Neuronal stem cell (in vitro differentiated cells): ENCODE data around the gene AADACL4.
"Not testable (repeated sequence)": the region's sequence is repeated elsewhere in the genome, so short reads cannot be mapped to it uniquely, and the experiment has no call there.

Source experiments
- DNase-seq: peaks from one replicate; pipeline ENCODE4 v3.0.0-alpha.2; 2013; ENCODE audit warnings: low spot score
- H2AFZ ChIP-seq: one replicate; pipeline ENCODE4 v1.6.1; 2013; ENCODE audit warnings: mild to moderate bottlenecking, low read length, inconsistent platforms
- H2AK5ac ChIP-seq: 2 replicates; pipeline ENCODE4 v1.6.1; 2013; ENCODE audit warnings: low read depth, mild to moderate bottlenecking, inconsistent platforms, low read length, moderate library complexity, mixed read lengths
- H2BK120ac ChIP-seq: 2 replicates; pipeline ENCODE4 v1.6.1; 2013; ENCODE audit warnings: low read depth, mild to moderate bottlenecking, inconsistent platforms, low read length, moderate library complexity, mixed read lengths
- H2BK12ac ChIP-seq: one replicate; pipeline ENCODE4 v1.6.1; 2013; ENCODE audit warnings: low read length, inconsistent platforms
- H2BK15ac ChIP-seq: 2 replicates; pipeline ENCODE4 v1.6.1; 2013; ENCODE audit warnings: mild to moderate bottlenecking, low read length, inconsistent platforms, mixed read lengths
- H2BK5ac ChIP-seq: one replicate; pipeline ENCODE4 v1.6.1; 2013; ENCODE audit warnings: inconsistent platforms, mild to moderate bottlenecking, low read length, moderate library complexity
- H3K14ac ChIP-seq: one replicate; pipeline ENCODE4 v1.6.1; 2013; ENCODE audit warnings: low read length, inconsistent platforms
- H3K18ac ChIP-seq: 2 replicates; pipeline ENCODE4 v1.6.1; 2013; ENCODE audit warnings: low read length, inconsistent platforms
- H3K23ac ChIP-seq: 2 replicates; pipeline ENCODE4 v1.6.1; 2013; ENCODE audit warnings: low read depth, mild to moderate bottlenecking, mixed read lengths, low read length, inconsistent platforms; ENCODE audit not compliant: poor library complexity
- H3K27ac ChIP-seq: replicated peaks from 3 replicates; pipeline ENCODE4 v1.5.1; 2013; ENCODE audit warnings: low read length, inconsistent platforms
- H3K27me3 ChIP-seq, 3 experiments: 2 replicates each; pipeline ENCODE4 v1.6.1; 2013; ENCODE audit warnings: low read length in 3 of 3, mild to moderate bottlenecking in 2 of 3, inconsistent platforms in 1 of 3, low read depth in 1 of 3, mixed read lengths in 1 of 3, moderate library complexity in 1 of 3; ENCODE audit not compliant: control insufficient read depth in 3 of 3, insufficient read depth in 3 of 3
- H3K36me3 ChIP-seq, 2 donors: replicated peaks in 1 of 2; 2 replicates each; pipeline ENCODE4 v1.6.1; 2013; ENCODE audit warnings: low read length in 2 of 2; ENCODE audit not compliant: control insufficient read depth in 2 of 2, insufficient read depth in 2 of 2
- H3K4ac ChIP-seq: 2 replicates; pipeline ENCODE4 v1.6.1; 2013; ENCODE audit warnings: inconsistent platforms, mild to moderate bottlenecking, low read length, moderate library complexity
- H3K4me1 ChIP-seq, 2 donors: 1 replicate in 1 of 2; 2 replicates in 1 of 2; pipeline ENCODE4 v1.6.1; 2013; ENCODE audit warnings: low read length in 2 of 2, low read depth in 1 of 2; ENCODE audit not compliant: control insufficient read depth in 2 of 2, insufficient read depth in 1 of 2
- H3K4me2 ChIP-seq: one replicate; pipeline ENCODE4 v1.6.1; 2013; ENCODE audit warnings: mild to moderate bottlenecking, low read length, inconsistent platforms; ENCODE audit not compliant: insufficient read depth, poor library complexity, severe bottlenecking
- H3K4me3 ChIP-seq, 2 donors: 2 replicates each; pipeline ENCODE4 v1.5.1; 2013; ENCODE audit warnings: low read length in 2 of 2, mild to moderate bottlenecking in 2 of 2, inconsistent platforms in 1 of 2, moderate library complexity in 1 of 2
- H3K79me1 ChIP-seq: one replicate; pipeline ENCODE4 v1.6.1; 2013; ENCODE audit warnings: low read depth, mild to moderate bottlenecking, inconsistent platforms, low read length, moderate library complexity
- H3K9ac ChIP-seq: one replicate; pipeline ENCODE4 v1.6.1; 2013; ENCODE audit warnings: mild to moderate bottlenecking, low read depth, low read length, inconsistent platforms; ENCODE audit not compliant: poor library complexity
- H3K9me3 ChIP-seq, 2 donors: replicated peaks in 1 of 2; 2 replicates each; pipeline versions ENCODE3 to v1.6.1; 2013; ENCODE audit warnings: low read length in 2 of 2, mild to moderate bottlenecking in 2 of 2, inconsistent platforms in 1 of 2, low read depth in 1 of 2, mixed read lengths in 1 of 2, moderate library complexity in 1 of 2; ENCODE audit not compliant: control insufficient read depth in 2 of 2, insufficient read depth in 1 of 2
- H4K8ac ChIP-seq: one replicate; pipeline ENCODE4 v1.6.1; 2013; ENCODE audit warnings: low read depth, mild to moderate bottlenecking, inconsistent platforms, low read length, moderate library complexity
- H4K91ac ChIP-seq: one replicate; pipeline ENCODE4 v1.6.1; 2013; ENCODE audit warnings: low read length, low read depth, mild to moderate bottlenecking, inconsistent platforms; ENCODE audit not compliant: poor library complexity
- WGBS, 2 donors: extraction: QIAGEN DNeasy Blood & Tissue Kit; methylation state at CpG; one replicate each; pipeline ENCODE4 v1.1.7; 2013; ENCODE audit warnings: missing lambda C conversion rate in 2 of 2, mixed read lengths in 1 of 2; ENCODE audit not compliant: insufficient read length in 2 of 2, insufficient replicate concordance in 1 of 2; ENCODE audit errors: extremely low coverage in 2 of 2; 5-methylcytosine and 5-hydroxymethylcytosine counted together

Gene AADACL4

DNA sequence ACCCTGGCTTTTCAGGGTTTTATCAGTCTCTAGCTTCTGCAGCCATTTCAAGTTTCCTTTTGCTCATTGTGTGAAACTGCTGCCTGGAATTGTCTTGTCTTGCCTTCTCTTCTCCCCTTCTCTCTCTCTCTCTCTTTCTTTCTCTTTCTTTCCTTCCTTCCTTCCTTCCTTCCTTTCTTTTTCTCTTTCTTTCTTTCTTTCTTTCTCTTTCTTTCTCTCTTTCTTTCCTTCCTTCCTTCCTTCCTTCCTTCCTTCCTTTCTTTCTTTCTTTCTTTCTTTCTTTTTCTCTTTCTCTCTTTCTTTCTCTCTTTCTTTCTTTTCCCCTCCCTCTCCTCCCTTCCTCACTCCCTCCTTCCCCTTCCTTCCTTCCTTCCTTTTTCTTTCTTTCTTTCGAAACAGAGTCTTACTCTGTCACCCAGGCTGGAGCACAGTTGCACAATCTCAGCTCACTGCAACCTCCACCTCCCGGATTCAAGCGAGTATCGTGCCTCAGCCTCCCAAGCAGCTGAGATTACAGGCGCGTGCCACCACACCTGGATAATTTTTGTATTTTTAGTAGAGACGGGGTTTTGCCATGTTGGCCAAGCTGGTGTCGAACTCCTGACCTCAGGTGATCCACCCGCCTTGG is 14.1 kb downstream of the AADACL4 start:
- not testable (repeated sequence) for H3K23ac ChIP-seq, H3K18ac ChIP-seq, H3K4me3 ChIP-seq, H2BK120ac ChIP-seq, H3K79me1 ChIP-seq, H4K8ac ChIP-seq, H3K27ac ChIP-seq, H3K27me3 ChIP-seq, H3K14ac ChIP-seq, H3K36me3 ChIP-seq, H2AK5ac ChIP-seq, H2BK15ac ChIP-seq, H2BK5ac ChIP-seq, H3K9ac ChIP-seq, H4K91ac ChIP-seq, H3K9me3 ChIP-seq, H3K4ac ChIP-seq, H3K4me1 ChIP-seq, DNase-seq, H2AFZ ChIP-seq, H2BK12ac ChIP-seq, H3K4me2 ChIP-seq
- 100% methylated on average over 1 of the region's 9 CpGs; no CpG with 5 or more reads in 1 of the 2 donors for WGBS, 2 donors

DNA sequence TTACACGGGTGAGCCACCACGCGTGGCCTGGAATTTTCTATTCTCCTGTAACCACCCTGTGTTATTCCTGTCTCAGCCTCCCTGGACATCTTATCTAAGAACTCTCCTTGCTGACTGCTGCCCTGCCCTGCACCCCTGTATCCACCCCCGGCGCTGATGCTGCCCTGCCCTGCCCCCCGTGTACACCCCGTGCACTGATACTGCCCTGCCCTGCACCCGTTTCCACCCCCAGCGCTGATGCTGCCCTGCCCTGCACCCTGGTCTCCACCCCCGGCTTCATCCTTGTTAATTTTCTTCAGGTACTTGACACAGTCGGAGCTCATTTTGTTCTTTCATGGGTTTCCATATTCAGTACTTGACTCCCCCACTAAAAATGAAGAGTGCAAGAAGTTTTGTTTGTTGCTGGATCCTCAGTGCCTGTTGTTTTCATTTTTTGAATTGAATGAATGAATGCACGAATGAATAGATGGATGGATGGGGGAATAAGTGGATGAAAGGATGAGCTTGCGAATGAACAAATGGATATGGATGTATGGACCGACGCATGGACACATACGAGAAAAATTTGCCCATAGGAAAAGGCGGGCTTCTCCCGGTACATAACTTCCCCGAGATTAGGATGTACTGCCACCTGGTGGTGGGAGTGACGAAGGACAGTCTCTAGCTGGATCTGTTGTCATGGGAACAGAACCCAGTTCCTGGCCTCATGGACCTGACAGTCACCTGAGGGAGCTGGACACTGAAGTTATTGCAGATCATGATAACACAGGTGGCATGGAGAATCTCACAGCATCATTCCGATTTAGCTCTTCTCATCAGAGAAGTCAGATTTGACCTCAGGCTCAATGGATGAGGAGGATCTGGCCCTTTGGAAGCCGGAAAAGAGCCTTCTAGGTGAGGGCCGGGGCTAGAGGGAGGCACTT is 14.9 kb downstream of the AADACL4 start:
- no peak overlapping the region for H2BK12ac ChIP-seq
- no peak overlapping the region for H4K91ac ChIP-seq
- no peak overlapping the region for H2BK15ac ChIP-seq
- H3K23ac ChIP-seq: no peak overlapping the region
- no peak overlapping the region for H3K4me2 ChIP-seq
- H3K36me3 ChIP-seq: no peaks in the 10 kb centered on the region
- no peak overlapping the region for H3K4ac ChIP-seq
- WGBS, 2 donors: no CpG with 5 or more reads among the region's 23 CpGs
- H3K4me1 ChIP-seq: no peaks in the 10 kb centered on the region
- no peak overlapping the region for H3K14ac ChIP-seq
- no peaks in the 10 kb centered on the region for H3K79me1 ChIP-seq
- no peak overlapping the region for H2BK5ac ChIP-seq
- peak; percentile 82 for DNase-seq
- no peak overlapping the region for H3K27ac ChIP-seq
- no peak overlapping the region for H3K18ac ChIP-seq
- peak overlapping the region; percentile 27 for H2AFZ ChIP-seq
- H3K4me3 ChIP-seq: peak overlapping the region in 1 of 2 donors; percentile 26
- H4K8ac ChIP-seq: no peak overlapping the region
- H2AK5ac ChIP-seq: no peak overlapping the region
- H2BK120ac ChIP-seq: no peak overlapping the region
- no peaks in the 10 kb centered on the region for H3K9me3 ChIP-seq
- no peak overlapping the region for H3K9ac ChIP-seq
- no peaks in the 10 kb centered on the region for H3K27me3 ChIP-seq

- Histone ChIP-seq H2BK12ac (no peak overlapping the region), H2AFZ (no peak overlapping the region), H3K23ac (no peak overlapping the region), H3K9me3 (no peaks in the 10 kb centered on the region), H3K4ac (no peak overlapping the region), H3K4me1 (no peaks in the 10 kb centered on the region), H2AK5ac (no peak overlapping the region), H4K8ac (no peak overlapping the region), H2BK5ac (no peak overlapping the region), H3K9ac (no peak overlapping the region), H3K18ac (no peak overlapping the region), H3K79me1 (no peaks in the 10 kb centered on the region), H3K27me3 (no peaks in the 10 kb centered on the region), H3K27ac (no peak overlapping the region), H4K91ac (no peak overlapping the region), H3K4me3 (no peak overlapping the region), H2BK15ac (no peak overlapping the region), H3K36me3 (no peaks in the 10 kb centered on the region), H3K4me2 (no peak overlapping the region), H2BK120ac (no peak overlapping the region), H3K14ac (no peak overlapping the region)
- DNase-seq: no peak
- WGBS, 2 donors: no CpG with 5 or more reads among the region's 6 CpGs
Observed at GRCh38 chr1:12661606-12662219, 17.8 kb downstream of the AADACL4 start.

DNA sequence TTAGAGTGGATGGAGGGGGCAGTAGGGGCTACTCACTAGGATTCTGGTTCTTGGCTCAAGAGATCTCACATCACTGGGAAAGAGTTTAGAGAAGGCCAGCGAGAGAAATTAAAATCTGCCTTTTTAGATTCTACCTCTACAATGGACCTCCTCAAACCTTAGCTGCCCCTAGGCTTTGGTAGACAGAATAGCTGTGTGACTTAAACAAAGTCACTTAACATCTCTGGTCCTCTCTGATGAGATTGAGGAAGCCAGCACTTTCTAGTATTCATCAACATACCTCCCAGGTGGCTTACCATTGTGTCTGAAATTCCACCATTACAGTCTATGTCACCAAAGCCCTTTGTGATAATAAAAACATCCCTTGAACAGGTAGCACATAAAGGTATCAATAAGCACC is 18.7 kb downstream of the AADACL4 start:
- DNase-seq: no peak
- WGBS, 2 donors: no CpG with 5 or more reads among the region's 1 CpG

More for the DNA sequence above, 18.7 kb downstream of the AADACL4 start:
- Histone ChIP-seq H3K14ac (no peak overlapping the region), H3K18ac (no peak overlapping the region), H3K9ac (no peak overlapping the region), H2BK15ac (no peak overlapping the region), H3K79me1 (no peaks in the 10 kb centered on the region), H3K36me3 (no peaks in the 10 kb centered on the region), H2AFZ (no peak overlapping the region), H3K23ac (no peak overlapping the region), H3K4me1 (no peaks in the 10 kb centered on the region), H2AK5ac (no peak overlapping the region), H3K27me3 (no peaks in the 10 kb centered on the region), H3K4ac (no peak overlapping the region), H4K91ac (no peak overlapping the region), H3K4me3 (no peak overlapping the region), H3K4me2 (no peak overlapping the region), H4K8ac (no peak overlapping the region), H3K9me3 (no peaks in the 10 kb centered on the region), H2BK12ac (no peak overlapping the region), H3K27ac (no peak overlapping the region), H2BK120ac (no peak overlapping the region), H2BK5ac (no peak overlapping the region)
